ENCODE results near the gene EEFSEC.

EEFSEC gene, protein sequence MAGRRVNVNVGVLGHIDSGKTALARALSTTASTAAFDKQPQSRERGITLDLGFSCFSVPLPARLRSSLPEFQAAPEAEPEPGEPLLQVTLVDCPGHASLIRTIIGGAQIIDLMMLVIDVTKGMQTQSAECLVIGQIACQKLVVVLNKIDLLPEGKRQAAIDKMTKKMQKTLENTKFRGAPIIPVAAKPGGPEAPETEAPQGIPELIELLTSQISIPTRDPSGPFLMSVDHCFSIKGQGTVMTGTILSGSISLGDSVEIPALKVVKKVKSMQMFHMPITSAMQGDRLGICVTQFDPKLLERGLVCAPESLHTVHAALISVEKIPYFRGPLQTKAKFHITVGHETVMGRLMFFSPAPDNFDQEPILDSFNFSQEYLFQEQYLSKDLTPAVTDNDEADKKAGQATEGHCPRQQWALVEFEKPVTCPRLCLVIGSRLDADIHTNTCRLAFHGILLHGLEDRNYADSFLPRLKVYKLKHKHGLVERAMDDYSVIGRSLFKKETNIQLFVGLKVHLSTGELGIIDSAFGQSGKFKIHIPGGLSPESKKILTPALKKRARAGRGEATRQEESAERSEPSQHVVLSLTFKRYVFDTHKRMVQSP

DNA sequence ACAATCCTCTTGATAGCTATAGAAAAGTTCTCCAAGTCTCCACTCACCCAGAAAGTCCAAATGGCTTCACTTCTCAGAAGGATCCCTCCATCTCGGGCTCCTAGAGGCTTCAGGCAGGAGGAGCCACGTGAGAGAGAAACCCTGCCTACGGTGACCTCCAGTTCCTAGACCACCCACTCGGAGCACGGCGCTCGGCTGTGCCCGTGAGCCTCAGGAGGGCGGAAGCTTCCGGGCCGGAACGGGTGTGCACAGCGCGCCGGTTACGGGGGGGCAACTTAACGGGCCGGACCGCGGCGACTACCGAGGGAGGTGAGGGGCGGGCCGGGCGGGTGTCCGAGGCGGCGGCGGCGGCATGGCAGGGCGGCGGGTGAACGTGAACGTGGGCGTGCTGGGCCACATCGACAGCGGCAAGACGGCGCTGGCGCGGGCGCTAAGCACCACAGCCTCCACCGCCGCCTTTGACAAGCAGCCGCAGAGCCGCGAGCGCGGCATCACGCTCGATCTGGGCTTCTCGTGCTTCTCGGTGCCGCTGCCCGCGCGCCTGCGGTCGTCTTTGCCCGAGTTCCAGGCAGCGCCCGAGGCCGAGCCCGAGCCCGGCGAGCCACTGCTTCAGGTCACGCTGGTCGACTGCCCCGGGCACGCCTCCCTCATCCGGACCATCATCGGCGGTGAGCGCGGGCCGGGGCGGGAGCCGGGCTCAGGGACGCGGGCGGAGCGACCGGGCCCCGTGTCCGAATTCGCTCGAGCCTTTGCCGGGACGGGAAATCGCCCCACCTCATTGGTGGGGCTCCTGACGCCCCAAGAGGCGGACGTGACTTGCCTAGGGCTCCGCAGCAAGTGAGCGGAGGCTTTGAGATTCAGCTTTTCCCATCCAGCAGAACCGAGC is at the start of gene EEFSEC:
Gene EEFSEC (plus strand): TSS at position 326 of the 886 bp plus-strand sequence. CDS start 27 bp downstream, at position 353.
- peak; percentile 83 for DNase-seq

DNA sequence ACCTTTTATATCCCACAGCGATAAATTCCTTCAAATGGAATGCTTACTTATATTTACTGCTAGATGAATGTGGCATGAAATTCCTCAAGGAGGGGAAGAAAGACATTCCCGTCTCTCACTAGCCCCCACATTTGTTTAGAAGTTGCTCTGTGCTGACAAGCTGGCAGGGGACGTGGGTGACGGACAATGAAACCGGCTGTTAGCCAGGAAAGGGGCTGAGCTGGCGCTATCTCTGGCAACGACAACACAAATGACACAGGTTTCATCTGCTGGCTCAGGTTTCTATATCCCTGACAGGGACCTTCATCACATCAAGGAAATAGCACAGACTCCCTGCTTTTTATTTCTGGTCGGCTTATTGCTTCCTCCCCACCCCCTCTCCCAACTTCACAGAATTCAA is 45.4 kb upstream of the EEFSEC start:
- DNase-seq, result no peak

DNA sequence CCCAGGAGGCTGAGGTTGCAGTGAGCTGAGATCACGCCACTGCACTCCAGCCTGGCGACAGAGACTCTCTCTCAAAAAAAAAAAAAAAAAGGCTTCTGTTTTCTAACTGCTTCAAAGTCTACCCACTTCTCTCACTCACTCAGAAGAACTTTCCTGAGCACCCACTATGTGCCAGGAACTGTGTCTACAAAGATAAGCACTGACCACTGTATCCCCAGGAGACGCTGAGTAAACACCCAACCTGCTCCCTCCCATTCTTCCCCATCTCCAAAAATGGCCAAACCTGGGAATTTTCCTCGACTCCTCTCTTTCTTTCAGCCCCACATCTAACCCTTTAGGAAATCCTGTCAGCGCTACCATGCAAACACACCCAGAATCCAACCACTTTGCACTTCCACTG is 42.1 kb upstream of the EEFSEC start:
- no peak for DNase-seq

DNA sequence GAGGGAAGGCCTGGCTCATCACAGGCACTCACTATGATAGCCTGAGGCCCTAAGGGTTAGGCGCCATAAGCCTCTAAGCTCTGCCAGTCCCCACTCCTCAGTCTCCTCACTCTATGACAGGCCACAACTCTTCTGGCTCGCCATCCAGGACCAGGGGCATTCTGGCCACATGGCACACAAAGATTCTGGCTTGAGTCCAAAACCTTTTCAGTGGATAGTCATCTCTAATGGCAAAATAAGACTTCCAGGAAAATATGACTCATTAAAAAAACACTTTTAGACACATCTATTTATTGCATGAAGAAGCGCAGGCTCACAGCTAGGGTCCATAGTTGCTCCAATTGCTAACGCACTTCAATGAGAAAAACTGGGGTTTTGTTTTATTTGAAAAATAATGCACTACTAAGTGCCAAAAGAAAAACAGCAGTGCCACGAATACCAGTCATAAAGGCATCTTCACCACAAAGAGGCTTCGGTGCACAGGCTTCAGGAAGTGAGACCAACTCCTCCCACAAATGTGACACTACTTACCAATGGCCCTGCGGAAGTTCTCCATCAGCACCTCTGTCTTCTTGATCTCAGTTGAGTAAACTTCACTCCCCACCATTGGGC is 40.8 kb upstream of the EEFSEC start:
- DNase-seq, result peak; percentile 46

DNA sequence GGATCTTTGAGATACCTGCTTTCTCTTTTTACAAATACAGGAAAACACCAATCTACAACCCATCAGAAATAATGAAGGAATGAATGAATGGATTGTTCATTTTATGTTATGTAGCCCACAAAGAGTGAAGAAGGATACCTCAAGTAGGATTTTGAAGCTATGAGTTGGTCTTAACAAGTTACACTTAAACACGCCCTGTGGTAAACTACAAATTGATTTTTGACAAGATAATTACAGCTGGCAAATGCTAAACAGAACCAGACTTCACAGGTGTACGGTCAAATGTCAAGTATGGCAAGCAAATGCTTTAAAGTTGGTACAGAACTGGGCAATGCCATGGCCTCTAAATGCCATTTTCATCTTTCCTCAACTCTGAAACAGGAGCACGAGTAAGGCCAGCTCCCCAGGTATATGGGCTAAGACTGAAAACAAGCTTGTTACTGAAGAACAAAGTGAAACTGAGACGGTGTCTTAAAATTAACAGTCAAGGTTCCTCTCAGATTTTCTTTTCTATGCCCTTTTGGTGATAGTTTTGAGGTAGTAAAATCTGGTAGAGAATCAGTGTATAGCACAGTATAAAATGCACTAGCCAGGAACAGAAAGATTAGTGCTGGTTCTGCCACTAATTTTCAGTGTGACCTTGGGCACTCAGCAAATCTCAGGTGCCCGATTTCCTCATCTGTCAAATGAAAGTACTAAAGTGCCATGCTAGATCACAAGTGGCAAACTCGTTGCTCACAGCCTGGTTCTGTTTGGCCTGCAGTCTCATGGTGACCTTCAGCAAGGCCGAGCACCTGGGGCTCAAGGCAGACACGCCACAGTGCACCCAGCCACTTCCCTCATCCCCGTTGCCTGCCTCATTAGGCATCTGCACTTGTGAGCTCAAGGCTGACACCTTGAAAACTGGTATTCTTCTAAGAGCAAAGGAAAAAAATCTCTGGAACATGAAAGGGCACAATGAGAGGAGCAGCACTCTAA is 39.2 kb upstream of the EEFSEC start:
- DNase-seq, result no peak

DNA sequence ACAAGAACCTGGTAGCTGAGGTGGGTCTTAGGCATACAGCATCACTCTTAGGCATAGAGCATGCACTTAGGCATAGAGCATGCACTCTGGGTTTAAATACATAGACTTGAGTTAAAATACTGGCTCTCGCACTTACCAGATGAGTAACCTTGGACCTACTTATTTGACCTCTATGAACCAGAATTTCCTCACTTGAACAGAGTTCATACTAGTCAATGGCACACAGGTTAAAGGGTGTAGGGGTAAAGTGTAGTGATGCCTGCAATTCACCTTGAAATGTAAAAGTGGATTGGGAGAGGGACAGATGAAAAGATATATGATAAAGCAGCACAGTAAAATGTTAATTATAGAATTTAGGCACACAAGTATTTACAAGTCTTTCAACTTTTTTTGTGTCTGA is 31.3 kb upstream of the EEFSEC start:
- DNase-seq, result no peak

DNA sequence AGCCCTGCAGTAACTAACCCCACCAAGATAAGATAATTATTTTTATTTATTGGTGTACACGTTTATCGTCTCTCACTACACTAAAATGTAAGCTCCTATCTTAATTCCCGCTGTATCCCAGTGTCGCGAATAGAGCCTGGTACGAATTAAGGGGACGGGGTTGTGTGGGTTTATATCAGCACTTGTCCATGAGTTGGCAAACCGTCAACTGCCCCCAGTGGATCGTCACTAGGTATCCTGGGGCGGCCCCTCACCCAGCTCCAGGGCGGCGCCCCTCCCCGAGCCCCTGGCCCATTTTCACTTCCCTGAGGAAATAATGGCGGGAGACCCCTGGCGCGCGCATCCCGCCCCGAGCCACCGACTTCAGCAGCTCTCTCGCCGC is 30.1 kb upstream of the EEFSEC start:
- no peak for DNase-seq

DNA sequence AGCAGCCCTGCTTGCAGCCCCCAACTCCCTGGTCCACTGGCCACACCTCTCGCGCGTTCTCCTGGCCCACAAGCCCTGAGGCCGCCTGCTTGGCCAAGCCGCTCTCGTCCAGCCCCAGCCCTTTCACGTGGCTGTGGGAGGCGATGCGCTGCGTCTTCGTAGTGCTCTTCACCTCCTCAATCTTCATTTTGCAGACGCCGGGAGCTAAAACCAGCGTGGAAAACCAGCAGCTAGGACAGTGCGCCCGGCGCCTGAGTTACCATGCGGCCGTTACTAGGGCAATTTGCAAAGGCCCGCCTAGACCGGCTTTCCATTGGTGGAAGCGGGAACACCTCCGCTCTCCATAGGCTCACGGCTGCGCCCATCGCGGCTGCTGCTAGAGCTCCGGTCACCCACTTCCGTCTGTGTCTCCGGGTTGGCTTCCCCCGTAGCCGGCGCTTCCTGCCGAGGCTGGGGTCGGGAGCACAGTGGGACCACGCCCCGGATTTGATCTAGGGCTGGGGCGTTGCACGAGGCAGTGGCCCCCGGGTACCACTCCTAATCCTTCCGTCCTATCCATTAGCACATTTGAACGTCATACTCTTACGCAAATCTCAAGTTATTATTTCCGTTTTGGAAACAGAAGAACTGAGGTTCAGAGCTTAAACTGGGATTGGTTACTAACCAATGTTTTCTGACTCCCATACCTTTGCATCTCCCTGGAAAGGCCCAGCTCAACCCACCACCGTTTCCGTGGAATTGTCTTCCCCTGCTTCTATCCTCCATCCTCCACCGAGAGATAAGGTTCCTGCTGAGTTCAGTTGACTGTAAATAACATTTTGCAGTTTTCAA is 29.5 kb upstream of the EEFSEC start, which contains the start of gene RUVBL1:
Gene RUVBL1 (minus strand): TSS at position 275 of the 831 bp plus-strand sequence. CDS start 88 bp downstream, at position 187.
- DNase-seq, result peak; percentile 98

DNA sequence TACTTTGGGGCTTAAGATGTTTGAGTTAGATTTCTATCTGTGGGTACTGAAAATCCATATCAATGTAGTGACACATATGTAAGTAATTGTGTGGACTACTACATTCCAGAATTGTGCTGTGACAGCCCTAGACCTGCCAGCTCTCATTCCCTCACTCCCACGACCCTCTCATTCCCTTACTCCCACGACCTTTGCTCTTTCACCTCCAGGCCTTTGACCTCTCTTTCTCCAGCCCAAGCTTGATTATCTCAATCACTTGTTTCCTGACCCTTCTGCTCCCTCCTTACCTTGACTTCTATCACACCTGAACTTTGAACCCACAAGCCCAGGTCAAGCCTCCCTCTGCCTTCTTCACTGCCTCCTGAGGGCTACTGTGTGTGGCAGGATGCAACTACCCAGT is 26.0 kb upstream of the EEFSEC start:
- no peak for DNase-seq

DNA sequence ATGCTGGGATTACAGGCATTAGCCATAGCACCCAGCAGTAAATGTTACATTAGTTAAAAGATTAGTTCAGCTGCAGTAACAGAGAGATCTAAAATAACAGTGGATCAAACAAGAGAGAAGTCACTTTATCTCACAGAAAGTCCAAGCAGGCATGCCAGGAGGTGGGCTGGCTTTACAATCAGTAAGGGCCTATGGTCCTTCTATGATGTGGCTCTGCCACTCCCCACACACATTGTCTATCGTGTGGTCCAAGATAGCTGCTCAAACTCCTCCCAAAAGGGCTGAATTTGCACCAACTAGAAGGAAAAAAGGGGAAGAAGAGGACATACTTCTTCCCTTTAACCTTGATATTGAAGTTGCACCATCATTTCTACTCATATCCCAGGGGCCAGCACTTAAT is 25.0 kb upstream of the EEFSEC start:
- no peak for DNase-seq

DNA sequence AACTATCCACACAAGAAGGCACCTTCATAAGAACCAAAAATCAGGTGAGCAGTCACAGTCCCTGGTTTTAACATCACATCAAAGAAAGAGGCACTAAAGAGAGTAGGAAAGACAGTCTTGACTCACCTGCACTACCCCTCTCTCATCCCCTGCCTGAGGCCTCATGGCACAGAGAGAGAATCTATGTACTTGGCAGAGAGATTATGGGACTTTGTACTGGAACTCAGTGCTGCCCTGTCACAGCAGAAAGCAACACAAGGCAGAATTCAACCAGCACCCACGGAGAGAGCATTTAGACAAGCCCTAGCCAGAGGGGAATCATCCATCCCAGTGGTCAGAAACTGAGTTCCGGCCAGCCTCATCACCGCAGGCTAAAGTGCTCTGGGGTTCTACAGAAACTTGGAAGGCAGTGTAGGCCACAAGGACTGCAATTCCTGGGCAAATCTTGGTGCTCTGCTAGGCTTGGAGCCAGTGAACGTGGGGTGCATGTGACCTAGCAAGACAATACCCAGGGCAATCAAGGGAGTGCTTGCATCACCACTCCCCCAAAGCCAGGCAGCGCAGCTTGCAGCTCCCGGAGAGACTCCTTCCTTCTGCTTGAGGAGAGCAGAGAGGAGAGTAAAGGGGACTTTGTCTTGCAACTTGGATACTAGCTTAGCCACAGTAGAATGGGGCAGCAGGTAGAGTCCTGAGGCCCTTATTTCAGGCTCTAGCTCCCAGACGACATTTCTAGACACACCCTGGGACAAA is 21.2 kb upstream of the EEFSEC start:
- DNase-seq, result no peak

DNA sequence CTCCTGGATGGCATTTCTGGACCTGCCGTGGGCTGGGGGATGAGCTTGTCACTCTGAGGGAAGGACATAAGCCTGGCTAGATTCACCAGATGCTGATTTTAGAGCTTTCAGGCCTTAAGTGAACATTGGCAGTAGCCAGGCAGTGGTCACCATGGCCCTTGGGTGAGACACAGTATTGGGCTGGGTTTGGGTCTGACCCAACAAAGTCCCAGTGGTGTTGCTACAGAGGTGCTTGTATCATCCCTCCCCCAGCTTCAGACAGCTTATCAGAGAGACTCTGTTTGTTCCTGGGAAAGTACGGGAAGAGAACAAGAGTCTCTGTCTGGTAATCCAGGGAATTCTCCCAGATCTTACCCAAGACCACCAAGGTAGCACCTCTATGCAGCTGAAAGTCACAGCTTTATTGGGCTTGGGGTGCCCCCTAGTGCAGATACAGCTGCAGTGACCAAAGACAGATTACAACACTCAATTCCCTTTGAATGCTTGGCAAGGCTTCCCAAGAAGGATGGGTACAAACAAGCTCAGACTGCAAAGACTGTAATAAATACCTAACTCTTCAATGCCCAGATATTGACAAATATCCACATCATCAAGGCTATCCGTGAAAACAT is 19.9 kb upstream of the EEFSEC start:
- peak; percentile 47 for DNase-seq

DNA sequence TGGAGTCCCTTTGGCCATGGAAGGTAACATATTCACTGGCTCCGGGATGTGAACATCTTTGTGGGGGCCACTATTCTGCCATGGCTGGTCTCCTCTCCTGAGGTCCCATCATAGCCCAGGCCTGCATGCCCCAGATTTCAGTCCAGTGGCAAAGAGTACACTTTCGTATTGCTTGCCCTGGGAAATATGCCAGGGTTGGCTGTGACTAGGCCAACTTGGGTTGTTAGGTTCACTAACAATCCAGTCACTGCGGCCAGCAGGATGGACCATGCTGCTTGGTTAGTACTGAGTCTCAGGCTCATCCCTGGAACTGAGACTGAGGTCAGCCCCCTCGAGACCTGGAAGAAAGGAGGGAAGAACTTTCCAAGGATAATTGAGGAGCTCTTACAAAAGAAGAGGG is 9.8 kb upstream of the EEFSEC start:
- no peak for DNase-seq

DNA sequence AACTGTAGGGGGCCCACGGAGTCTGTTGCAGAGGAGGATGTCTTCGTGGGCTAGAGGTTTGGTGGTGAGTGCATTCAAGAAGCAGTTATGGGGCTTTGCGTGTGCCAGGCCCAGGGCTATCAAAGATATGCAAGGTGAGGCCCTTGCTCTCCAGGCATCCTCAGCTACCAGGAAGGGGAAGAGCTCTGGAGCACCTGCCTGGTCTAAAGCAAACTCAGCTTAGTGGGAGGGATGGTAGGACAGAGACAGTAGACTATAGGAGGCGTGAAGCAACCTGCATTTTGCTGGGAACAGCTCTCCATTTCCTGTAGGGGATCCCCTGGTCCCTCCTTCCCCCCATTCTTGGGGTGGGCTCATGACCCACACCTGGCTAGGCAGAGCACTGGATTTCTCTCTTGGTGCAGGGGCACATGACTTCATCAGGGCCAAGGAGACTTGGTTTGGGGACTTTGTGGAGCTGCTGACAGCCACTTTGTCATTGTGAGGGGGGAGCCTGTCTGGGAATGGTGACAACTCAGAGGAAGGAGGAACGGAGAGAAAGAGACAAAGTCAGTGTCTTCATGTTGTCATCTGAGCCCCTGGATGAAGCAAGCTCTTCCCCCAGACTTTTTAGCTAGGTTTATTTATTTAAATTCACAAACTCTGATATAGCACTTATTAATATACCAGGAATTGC is 8.6 kb upstream of the EEFSEC start:
- no peak for DNase-seq

DNA sequence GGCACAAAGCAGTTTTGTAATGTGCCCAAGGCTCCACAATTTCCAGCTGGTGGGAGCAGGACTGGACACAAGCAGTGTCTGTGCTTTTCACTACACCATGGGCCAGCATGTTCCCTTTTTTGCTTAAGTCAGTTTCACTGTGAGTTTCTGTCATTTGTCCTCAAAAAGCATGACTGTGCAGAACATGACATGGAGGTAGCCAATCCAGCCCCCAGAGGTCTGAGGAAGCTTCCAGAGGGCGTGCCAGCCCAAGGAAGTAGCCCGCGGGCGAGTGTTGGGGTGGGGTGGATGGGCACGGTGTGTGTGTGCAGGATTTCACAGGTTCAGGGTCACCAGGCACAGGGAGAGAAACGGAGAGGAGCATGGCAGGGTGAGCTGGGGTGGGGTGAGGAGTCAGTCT is 8.0 kb upstream of the EEFSEC start:
- peak; percentile 48 for DNase-seq

DNA sequence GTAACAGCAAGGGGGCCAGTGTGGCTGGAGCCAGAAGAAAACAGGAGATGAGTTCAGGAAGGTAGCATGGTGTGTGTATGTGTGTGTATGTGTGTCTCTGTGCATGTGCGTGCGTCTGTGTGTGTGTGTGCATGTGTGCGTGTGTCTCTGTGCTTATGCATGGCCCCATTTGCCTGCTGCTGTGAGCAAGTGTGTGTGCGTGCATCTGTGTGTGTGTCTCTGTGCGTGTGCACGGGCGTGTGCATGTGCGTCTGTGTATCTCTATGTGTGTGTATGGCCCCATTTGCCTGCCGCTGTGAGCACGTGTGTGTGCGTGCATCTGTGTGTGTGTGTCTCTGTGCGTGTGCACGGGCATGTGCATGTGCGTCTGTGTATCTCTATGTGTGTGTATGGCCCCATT is 7.1 kb upstream of the EEFSEC start:
- no peak for DNase-seq

DNA sequence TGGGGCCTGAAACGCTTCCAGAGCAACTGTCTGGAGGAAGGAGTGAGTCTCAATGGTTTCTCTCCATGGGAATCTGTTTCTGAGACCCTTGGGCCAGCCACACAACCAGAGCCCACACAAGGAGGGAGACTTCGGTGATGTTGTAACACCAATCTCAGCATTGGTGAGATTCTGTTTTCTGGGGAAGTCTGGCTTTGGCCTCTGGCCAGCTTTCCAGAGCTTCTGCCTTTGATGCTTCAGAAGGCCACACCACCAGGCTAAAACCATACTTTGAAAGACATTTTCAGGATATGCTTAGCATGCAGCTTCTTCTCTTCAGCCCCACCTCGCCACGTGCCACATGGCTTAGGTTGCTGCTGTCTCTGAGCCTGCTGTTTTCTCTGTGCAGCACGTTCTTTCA is 3.6 kb upstream of the EEFSEC start:
- no peak for DNase-seq

DNA sequence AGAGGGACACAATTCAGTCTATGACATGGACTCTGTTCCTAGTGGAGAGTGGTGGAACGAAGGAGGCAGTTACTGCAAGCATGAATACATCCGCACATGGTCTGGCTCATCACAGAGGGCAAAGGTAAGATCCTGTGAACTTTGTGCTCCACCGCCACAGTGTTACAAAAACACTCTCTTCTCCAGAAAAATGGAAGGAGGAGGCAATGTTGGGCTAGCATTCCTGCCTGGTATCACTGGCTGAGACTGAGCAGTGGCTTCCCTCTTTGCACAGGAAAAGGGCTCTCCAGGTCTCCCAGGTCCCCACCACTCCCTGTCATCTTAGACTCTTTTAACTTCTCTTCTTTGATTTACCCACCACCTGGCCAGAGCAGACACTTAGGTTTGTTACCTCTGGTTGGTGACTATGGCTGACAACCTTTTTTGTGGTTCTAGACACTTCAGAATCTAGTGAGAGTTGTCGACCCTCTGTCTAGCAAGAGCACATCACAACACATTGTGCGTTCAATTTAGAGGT is 1.5 kb upstream of the EEFSEC start:
- no peak for DNase-seq

Data from CD4-positive, alpha-beta T cell treated with Interleukin-15 for 1 hour (primary cell).